Gastrocnemius medialis (tissue), 4 donors: ENCODE data around the gene CASKIN2. TPM values are rescaled to one million over a fixed set of nuclear protein-coding genes. Genes with fewer than 3 reads are reported as not detected.

Experiments used
- ATAC-seq, 2 donors: fragments of 150-250 bp; one replicate each; pipeline ENCODE4 v1.9.1; 2016
- DNase-seq, 2 donors: peaks; one replicate each; pipeline ENCODE4 v3.0.0-alpha.2; 2019
- H3K27ac ChIP-seq, 4 donors: fragments of 200-600 bp; sonication (generic); 1 replicate in 1 of 4; 2 replicates in 3 of 4; pipeline ENCODE4 v1.5.1; 2016 to 2018; ENCODE audit warnings: mild to moderate bottlenecking in 2 of 4, moderate library complexity in 1 of 4
- H3K27me3 ChIP-seq, 3 donors: fragments of 200-600 bp; sonication (generic) in 2 of 3; 1 replicate in 1 of 3; 2 replicates in 2 of 3; pipeline versions ENCODE4 v1.5.1 to v1.6.0; 2016 to 2019; ENCODE audit warnings: mild to moderate bottlenecking in 1 of 3, moderate library complexity in 1 of 3
- H3K36me3 ChIP-seq, 2 donors: fragments of 200-600 bp; sonication (generic) in 1 of 2; one replicate each; pipeline ENCODE4 v1.5.1; 2017 to 2018
- H3K4me1 ChIP-seq, 2 donors: fragments of 200-600 bp; sonication (generic) in 1 of 2; one replicate each; pipeline ENCODE4 v1.5.1; 2016 to 2017; ENCODE audit warnings: mild to moderate bottlenecking in 2 of 2
- H3K4me3 ChIP-seq, 4 donors: fragments of 200-600 bp; sonication (generic) in 3 of 4; 1 replicate in 1 of 4; 2 replicates in 3 of 4; pipeline ENCODE4 v1.5.1; 2016 to 2019; ENCODE audit warnings: mild to moderate bottlenecking in 2 of 4
- H3K9me3 ChIP-seq, 3 donors: fragments of 200-600 bp; sonication (generic) in 2 of 3; 1 replicate in 1 of 3; 2 replicates in 2 of 3; pipeline ENCODE4 v1.5.1; 2016 to 2019
- POLR2A ChIP-seq, 2 donors: fragments of 450-650 bp; IDR thresholded peaks; one replicate each; pipeline ENCODE4 v1.6.1; 2017; ENCODE audit warnings: antibody characterized with exemption in 2 of 2, mild to moderate bottlenecking in 2 of 2, moderate library complexity in 2 of 2
- in situ Hi-C, 4 donors: fragments of 200-750 bp; cut with MboI; loops; one replicate each; pipeline versions ENCODE4 v1.15.0 to v1.8.0; 2017; ENCODE audit warnings: low sequenced_read_pairs in 4 of 4
- intact Hi-C: fragments of 100-400 bp; cut with DNase I; formaldehyde crosslinking; loops from one replicate; pipeline ENCODE4 v1.15.1; 2023; ENCODE audit warnings: low total_unique reads
- total RNA-seq, 4 donors: library from RNA; depleted of rRNA; stranded (reverse); fragments of >200 nt; gene quantifications; one replicate each; pipeline versions ENCODE4 v1.1.0 to v1.2.3, GENCODE V29; 2016
- TF ChIP-seq, protein P1 (sequence below), 5 experiments: fragments of 450-650 bp in 3 of 5; fragments of 200-600 bp in 2 of 5; sonication (generic) in 2 of 5; IDR thresholded peaks in 4 of 5; conservative IDR thresholded peaks in 1 of 5; 1 replicate in 4 of 5; 2 replicates in 1 of 5; pipeline ENCODE4 v1.5.1; 2016 to 2019; ENCODE audit warnings: antibody characterized with exemption in 5 of 5, mild to moderate bottlenecking in 3 of 5, moderate library complexity in 3 of 5

CASKIN2 gene
- total RNA-seq, 4 donors from 2014 or later: 11.3 to 24.1 (median 16.8) TPM

DNA sequence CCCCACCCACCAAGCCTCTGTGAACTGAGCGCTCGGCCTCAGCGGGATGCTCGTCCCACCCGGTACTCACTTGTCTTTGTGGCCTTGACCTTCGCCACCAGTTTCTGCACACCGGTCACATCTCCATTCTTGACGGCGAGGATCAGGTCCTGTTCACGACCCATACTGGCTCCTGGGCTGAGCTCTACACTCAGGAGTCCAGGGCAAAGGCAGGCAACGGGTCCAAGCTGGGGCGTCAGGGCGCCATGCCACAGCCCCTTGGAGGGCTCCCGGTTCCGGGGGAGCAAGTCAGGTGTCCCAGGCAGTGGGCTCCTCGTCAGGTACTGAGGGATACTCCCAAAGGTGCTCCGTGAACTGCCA is 1.7 kb downstream of the CASKIN2 start:
- H3K4me1 ChIP-seq: peaks cover 47 to 60% of the 10 kb centered on the region in 2 donors
- H3K27ac ChIP-seq: peak overlapping the region; percentile 91 to 95 (median 93)
- H3K9me3 ChIP-seq: no peaks in the 10 kb centered on the region
- intact Hi-C loops (loop anchor here (10.0 kb wide), 2 partner anchors 219 to 249 kb away; partner anchors contain the start of genes GGA3 and MRPS7), in situ Hi-C loops (loop anchor here (5.0 to 10.0 kb wide), 2 partner anchors 86 to 89 kb away; no protein-coding TSS in a partner anchor)
- no peaks in the 10 kb centered on the region for H3K27me3 ChIP-seq
- H3K4me3 ChIP-seq: peak overlapping the region; percentile 81 to 95 (median 90)
- DNase-seq (no peak), ATAC-seq (no peak)
- TF ChIP-seq, protein P1, sequence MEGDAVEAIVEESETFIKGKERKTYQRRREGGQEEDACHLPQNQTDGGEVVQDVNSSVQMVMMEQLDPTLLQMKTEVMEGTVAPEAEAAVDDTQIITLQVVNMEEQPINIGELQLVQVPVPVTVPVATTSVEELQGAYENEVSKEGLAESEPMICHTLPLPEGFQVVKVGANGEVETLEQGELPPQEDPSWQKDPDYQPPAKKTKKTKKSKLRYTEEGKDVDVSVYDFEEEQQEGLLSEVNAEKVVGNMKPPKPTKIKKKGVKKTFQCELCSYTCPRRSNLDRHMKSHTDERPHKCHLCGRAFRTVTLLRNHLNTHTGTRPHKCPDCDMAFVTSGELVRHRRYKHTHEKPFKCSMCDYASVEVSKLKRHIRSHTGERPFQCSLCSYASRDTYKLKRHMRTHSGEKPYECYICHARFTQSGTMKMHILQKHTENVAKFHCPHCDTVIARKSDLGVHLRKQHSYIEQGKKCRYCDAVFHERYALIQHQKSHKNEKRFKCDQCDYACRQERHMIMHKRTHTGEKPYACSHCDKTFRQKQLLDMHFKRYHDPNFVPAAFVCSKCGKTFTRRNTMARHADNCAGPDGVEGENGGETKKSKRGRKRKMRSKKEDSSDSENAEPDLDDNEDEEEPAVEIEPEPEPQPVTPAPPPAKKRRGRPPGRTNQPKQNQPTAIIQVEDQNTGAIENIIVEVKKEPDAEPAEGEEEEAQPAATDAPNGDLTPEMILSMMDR (IDR thresholded peaks at IDR 0.05 in 4 of 5, conservative IDR thresholded peaks at IDR 0.05 in 1 of 5): no peak
- no peak for TF ChIP-seq POLR2A (IDR thresholded peaks at IDR 0.05)
- peaks cover 0 to 3% of the 10 kb centered on the region in 2 donors for H3K36me3 ChIP-seq

DNA sequence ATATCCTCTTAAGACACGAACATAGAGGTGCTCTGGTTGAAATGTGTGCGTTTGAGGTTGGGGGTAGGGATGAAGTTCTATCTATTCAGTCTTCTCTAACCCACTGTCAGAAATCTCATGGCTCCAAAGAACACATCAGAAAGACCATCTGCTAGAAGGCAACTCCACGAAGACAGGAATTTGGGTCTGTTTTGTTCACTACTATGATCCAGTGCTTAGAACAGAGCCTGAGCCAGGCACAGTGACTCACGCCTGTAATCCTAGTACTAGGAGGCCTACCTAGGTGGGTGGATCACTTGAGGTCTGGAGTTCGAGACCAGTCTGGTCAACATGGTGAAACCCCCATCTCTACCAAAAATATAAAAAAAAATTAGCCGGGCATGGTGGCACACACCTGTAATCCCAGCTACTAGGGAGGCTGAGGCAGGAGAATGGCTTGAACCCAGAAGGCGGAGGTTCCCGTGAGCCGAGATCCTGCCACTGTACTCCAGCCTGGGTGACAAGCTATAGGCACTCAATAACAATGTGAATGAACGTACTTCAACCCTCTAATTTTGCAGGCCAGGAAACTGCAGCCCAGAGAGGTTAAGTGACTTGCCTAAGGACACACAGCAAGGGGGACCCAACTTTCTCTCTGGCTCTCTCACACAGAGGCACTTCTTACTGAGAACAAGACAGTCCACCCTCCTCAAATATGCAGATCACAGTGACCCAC is 2.3 kb downstream of the CASKIN2 start:
- intact Hi-C loops (loop anchor here (10.0 kb wide), 2 partner anchors 218 to 248 kb away; partner anchors contain the start of genes GGA3 and MRPS7), in situ Hi-C loops (loop anchor here (5.0 to 10.0 kb wide), 2 partner anchors 86 to 88 kb away; no protein-coding TSS in a partner anchor)
- Histone ChIP-seq H3K4me1 (peaks cover 47 to 61% of the 10 kb centered on the region in 2 donors), H3K27ac (peak overlapping the region; percentile 91 to 95 (median 93)), H3K4me3 (peak overlapping the region; percentile 81 to 95 (median 90)), H3K36me3 (no peaks in the 10 kb centered on the region), H3K9me3 (no peaks in the 10 kb centered on the region), H3K27me3 (no peaks in the 10 kb centered on the region)
- DNase-seq (no peak), ATAC-seq (no peak)
- no peak for TF ChIP-seq POLR2A (IDR thresholded peaks at IDR 0.05)
- TF ChIP-seq, protein P1 (IDR thresholded peaks at IDR 0.05 in 4 of 5, conservative IDR thresholded peaks at IDR 0.05 in 1 of 5): no peak

DNA sequence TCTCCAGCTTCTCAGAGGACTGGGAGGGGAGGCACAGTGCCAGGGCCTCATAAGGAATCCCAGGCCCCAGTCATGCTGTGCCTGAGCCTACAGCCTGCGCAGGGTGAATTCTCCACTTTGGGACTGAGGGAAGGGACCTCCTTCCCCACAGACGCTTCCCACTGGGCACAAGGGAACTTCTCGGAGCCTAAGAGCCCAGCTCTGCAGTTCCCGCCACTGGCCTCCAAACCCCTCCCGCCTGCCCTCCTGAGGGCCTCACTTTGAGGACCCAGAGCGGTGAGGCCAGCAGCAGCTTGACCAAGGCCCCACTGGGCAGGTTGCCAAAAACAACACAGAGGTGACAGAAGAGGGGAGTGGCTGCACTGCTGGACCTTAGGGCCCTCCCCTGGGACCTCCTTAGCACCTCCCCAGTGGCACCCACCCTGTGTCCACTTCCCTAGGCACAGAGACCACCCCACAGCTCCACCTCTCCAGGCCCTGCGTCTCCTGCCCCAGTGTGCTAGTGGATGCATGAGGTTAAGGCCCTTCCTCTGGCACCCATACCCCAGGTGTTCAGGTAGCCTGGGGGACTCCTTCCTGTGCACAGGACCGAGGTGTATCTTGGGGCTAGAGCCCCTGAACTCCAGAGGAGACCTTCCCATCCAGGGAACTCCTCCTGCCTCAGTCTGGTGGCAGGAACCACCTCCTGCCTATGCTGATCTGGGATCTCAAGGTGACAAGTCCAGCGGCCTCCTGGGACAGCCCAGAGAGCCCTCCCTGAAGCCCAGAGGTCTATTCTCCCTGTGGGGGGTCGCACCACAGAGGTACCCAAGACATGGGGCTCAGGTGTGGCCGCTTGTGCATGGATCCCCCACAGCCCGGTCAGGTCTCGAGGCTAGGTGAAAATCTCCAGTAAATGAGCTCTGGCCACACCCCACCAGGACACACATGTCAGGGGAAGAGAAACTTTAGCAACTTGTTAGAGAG is 3.4 kb downstream of the CASKIN2 start:
- peak in 1 of 2 donors; percentile 7 for TF ChIP-seq POLR2A (IDR thresholded peaks at IDR 0.05)
- TF ChIP-seq, protein P1 (IDR thresholded peaks at IDR 0.05 in 4 of 5, conservative IDR thresholded peaks at IDR 0.05 in 1 of 5): no peak
- Histone ChIP-seq H3K27me3 (no peaks in the 10 kb centered on the region), H3K4me3 (peak overlapping the region; percentile 35 to 95 (median 87)), H3K9me3 (no peaks in the 10 kb centered on the region), H3K36me3 (peaks cover 0 to 7% of the 10 kb centered on the region in 2 donors), H3K4me1 (peaks cover 42 to 53% of the 10 kb centered on the region in 2 donors), H3K27ac (peak overlapping the region; percentile 91 to 95 (median 93))
- no peak for DNase-seq
- ATAC-seq: no peak
- intact Hi-C loops: loop anchor here (10.0 kb wide), 2 partner anchors 217 to 247 kb away; partner anchors contain the start of genes GGA3 and MRPS7
- in situ Hi-C loops: loop anchor here (5.0 to 10.0 kb wide), 2 partner anchors 85 to 87 kb away; no protein-coding TSS in a partner anchor

DNA sequence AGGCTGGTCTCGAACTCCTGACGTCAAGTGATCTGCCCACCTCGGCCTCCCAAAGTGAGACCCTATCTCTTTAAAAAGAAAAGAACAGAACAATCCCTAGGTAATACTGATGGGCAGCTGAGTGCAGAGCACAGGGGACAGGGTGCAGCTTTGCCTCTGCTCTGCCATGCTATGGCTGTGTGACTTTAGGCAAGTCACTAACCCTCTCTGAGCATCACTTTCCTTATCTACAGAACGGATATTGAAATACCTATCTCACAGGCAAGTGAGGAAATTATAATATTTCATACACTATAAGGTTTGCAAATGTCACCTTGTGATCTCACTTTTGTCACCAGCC is 4.1 kb downstream of the CASKIN2 start:
- intact Hi-C loops: loop anchor here (10.0 kb wide), 2 partner anchors 216 to 246 kb away; partner anchors contain the start of genes GGA3 and MRPS7
- Histone ChIP-seq H3K4me1 (peaks cover 42 to 50% of the 10 kb centered on the region in 2 donors), H3K9me3 (no peaks in the 10 kb centered on the region), H3K27me3 (no peaks in the 10 kb centered on the region), H3K27ac (peak overlapping the region; percentile 91 to 95 (median 93)), H3K4me3 (peak overlapping the region in 3 of 4 donors; percentile 35 to 95 (median 81)), H3K36me3 (peaks cover 0 to 13% of the 10 kb centered on the region in 2 donors)
- DNase-seq (no peak), ATAC-seq (no peak)
- TF ChIP-seq, protein P1 (IDR thresholded peaks at IDR 0.05 in 4 of 5, conservative IDR thresholded peaks at IDR 0.05 in 1 of 5): no peak
- no peak for TF ChIP-seq POLR2A (IDR thresholded peaks at IDR 0.05)
- in situ Hi-C loops: loop anchor here (5.0 to 10.0 kb wide), 2 partner anchors 84 to 86 kb away; no protein-coding TSS in a partner anchor
